HG03439 (cell line): Measurements from ENCODE around the gene MAGI2.

Source experiments
- ATAC-seq: cut with Tn5 transposase; IDR thresholded peaks from one replicate; pipeline ENCODE4 v1.9.1; 2021; ENCODE audit warnings: mild to moderate bottlenecking, moderate library complexity; ENCODE audit not compliant: unreplicated experiment

Gene MAGI2

GRCh38 chr7:79381921-79382320 is 71.5 kb downstream of the MAGI2 start:
- no peak for ATAC-seq

- no peak for ATAC-seq
Observed at GRCh38 chr7:79377097-79377496, 76.4 kb downstream of the MAGI2 start.

GRCh38 chr7:79376299-79377025 is 77.0 kb downstream of the MAGI2 start:
- ATAC-seq, result no peak

GRCh38 chr7:79361214-79361613 is 92.3 kb downstream of the MAGI2 start:
- no peak for ATAC-seq

GRCh38 chr7:79359827-79360226 is 93.6 kb downstream of the MAGI2 start:
- no peak for ATAC-seq

GRCh38 chr7:79357101-79357500 is 96.4 kb downstream of the MAGI2 start:
- ATAC-seq, result no peak

GRCh38 chr7:79353720-79354468 is 99.6 kb downstream of the MAGI2 start:
- ATAC-seq, result no peak

GRCh38 chr7:79352323-79352722 is 101.1 kb downstream of the MAGI2 start:
- ATAC-seq, result no peak

- ATAC-seq, result no peak
Observed at GRCh38 chr7:79347351-79347750, 106.1 kb downstream of the MAGI2 start.

- no peak for ATAC-seq
Observed at GRCh38 chr7:79341902-79342301, 111.6 kb downstream of the MAGI2 start.

- no peak for ATAC-seq
Observed at GRCh38 chr7:79340212-79340611, 113.3 kb downstream of the MAGI2 start.

GRCh38 chr7:79339208-79339925 is 114.1 kb downstream of the MAGI2 start:
- ATAC-seq, result no peak

GRCh38 chr7:79337717-79338116 is 115.8 kb downstream of the MAGI2 start:
- ATAC-seq, result no peak

GRCh38 chr7:79334841-79335240 is 118.6 kb downstream of the MAGI2 start:
- no peak for ATAC-seq

- no peak for ATAC-seq
Observed at GRCh38 chr7:79334334-79334733, 119.1 kb downstream of the MAGI2 start.

GRCh38 chr7:79332091-79332490 is 121.4 kb downstream of the MAGI2 start:
- no peak for ATAC-seq

GRCh38 chr7:79329464-79329863 is 124.0 kb downstream of the MAGI2 start:
- no peak for ATAC-seq

- no peak for ATAC-seq
Observed at GRCh38 chr7:79320741-79321473, 132.6 kb downstream of the MAGI2 start.

GRCh38 chr7:79319369-79319768 is 134.1 kb downstream of the MAGI2 start:
- ATAC-seq, result no peak

GRCh38 chr7:79317728-79318127 is 135.7 kb downstream of the MAGI2 start:
- ATAC-seq, result no peak

GRCh38 chr7:79312022-79312421 is 141.4 kb downstream of the MAGI2 start:
- no peak for ATAC-seq
